Loucy (cell line): Measurements from ENCODE around the gene WNT9A.

ENCODE experiments used
- H2AFZ ChIP-seq: fragments of 200-600 bp; sonication (generic); 2 replicates; pipeline ENCODE4 v1.6.0; 2016; ENCODE audit warnings: antibody characterized with exemption, mild to moderate bottlenecking, low read length, moderate library complexity
- H3F3A ChIP-seq: fragments of 200-600 bp; 2 replicates; pipeline ENCODE4 v1.6.0; 2016; ENCODE audit warnings: antibody characterized with exemption, low read depth, mild to moderate bottlenecking
- H3K27me3 ChIP-seq: fragments of 200-600 bp; sonication (generic); 2 replicates; pipeline ENCODE4 v1.6.1; 2014; ENCODE audit warnings: low read length, mild to moderate bottlenecking; ENCODE audit not compliant: insufficient read depth, poor library complexity, severe bottlenecking
- H3K36me3 ChIP-seq: fragments of 200-600 bp; sonication (generic); 2 replicates; pipeline ENCODE4 v1.6.1; 2016; ENCODE audit warnings: low read length; ENCODE audit not compliant: insufficient read depth
- H3K4me1 ChIP-seq: fragments of 200-600 bp; sonication (generic); 2 replicates; pipeline ENCODE4 v1.5.1; 2014; ENCODE audit warnings: low read length, mild to moderate bottlenecking; ENCODE audit not compliant: insufficient read depth, poor library complexity, severe bottlenecking
- H3K4me2 ChIP-seq: fragments of 200-600 bp; sonication (generic); 2 replicates; pipeline ENCODE4 v1.6.0; 2014; ENCODE audit warnings: antibody characterized with exemption, low read length, low read depth, mild to moderate bottlenecking; ENCODE audit not compliant: poor library complexity, severe bottlenecking
- H3K4me3 ChIP-seq: fragments of 200-600 bp; sonication (generic); 2 replicates; pipeline ENCODE4 v1.5.1; 2014; ENCODE audit warnings: low read length, mild to moderate bottlenecking, mixed read lengths; ENCODE audit not compliant: poor library complexity, severe bottlenecking
- H3K79me2 ChIP-seq: fragments of 200-600 bp; sonication (generic); 2 replicates; pipeline ENCODE4 v1.6.1; 2014; ENCODE audit warnings: low read length; ENCODE audit not compliant: insufficient read depth
- H3K9ac ChIP-seq: fragments of 200-600 bp; sonication (generic); 2 replicates; pipeline ENCODE4 v1.6.0; 2014; ENCODE audit warnings: mild to moderate bottlenecking, low read depth, low read length, moderate library complexity; ENCODE audit not compliant: poor library complexity, severe bottlenecking
- H3K9me2 ChIP-seq: fragments of 200-600 bp; sonication (generic); replicated peaks from 2 replicates; pipeline ENCODE4 v1.6.1; 2016; ENCODE audit warnings: low read depth, low read length, mixed read lengths
- H3K9me3 ChIP-seq: fragments of 200-600 bp; sonication (generic); 2 replicates; pipeline ENCODE4 v1.6.1; 2014; ENCODE audit warnings: mild to moderate bottlenecking, antibody characterized with exemption, low read length, low read depth; ENCODE audit not compliant: insufficient read depth
- H4K20me1 ChIP-seq: fragments of 200-600 bp; sonication (generic); 2 replicates; pipeline ENCODE4 v1.6.0; 2014; ENCODE audit warnings: antibody characterized with exemption, low read length, mild to moderate bottlenecking; ENCODE audit not compliant: insufficient read depth, poor library complexity, severe bottlenecking
- CTCF ChIP-seq: fragments of 200-600 bp; sonication (generic); conservative IDR thresholded peaks from 2 replicates; pipeline ENCODE4 v1.5.1; 2014; ENCODE audit warnings: mild to moderate bottlenecking, antibody characterized with exemption, low read length
- EZH2phosphoT487 ChIP-seq: fragments of 200-600 bp; IDR thresholded peaks from 2 replicates; pipeline ENCODE4 v1.6.1; 2018; ENCODE audit warnings: antibody characterized with exemption, mild to moderate bottlenecking, moderate library complexity, borderline replicate concordance

Gene WNT9A

DNA sequence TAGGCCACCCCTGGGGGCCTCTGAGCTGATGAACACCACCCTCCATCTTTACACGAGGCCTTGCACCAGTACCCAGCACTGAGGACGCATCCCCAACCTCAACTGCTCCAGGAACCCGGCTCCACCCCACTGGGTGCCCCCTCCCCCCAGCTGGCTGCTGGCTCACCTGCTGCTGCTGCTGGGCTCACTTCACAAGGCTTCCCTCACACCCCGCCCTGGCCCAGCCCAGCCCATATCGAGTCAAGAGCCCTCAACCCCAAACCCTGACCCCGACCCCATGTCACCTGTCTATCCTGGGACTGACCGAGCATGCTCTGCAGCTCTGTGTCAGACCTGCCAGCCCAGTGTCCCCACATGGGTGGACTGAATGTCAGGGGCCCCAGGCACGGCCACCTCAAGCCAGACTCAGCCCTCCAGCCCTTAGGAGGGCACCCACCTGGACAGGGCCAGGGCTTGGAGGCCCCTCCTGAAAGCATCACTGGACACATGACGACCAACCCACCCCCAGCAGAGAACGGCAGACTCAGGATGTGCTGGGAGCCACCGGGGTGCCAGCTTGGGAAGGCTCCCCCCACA is 21.4 kb downstream of the WNT9A start:
- no peaks in the 10 kb centered on the region for H3K79me2 ChIP-seq
- H3F3A ChIP-seq = no peaks in the 10 kb centered on the region
- no peaks in the 10 kb centered on the region; the same call in 1 of the 2 replicates for H3K9me3 ChIP-seq
- no peaks in the 10 kb centered on the region for H4K20me1 ChIP-seq
- H3K4me3 ChIP-seq = no peak overlapping the region
- H3K9ac ChIP-seq = no peak overlapping the region
- no peaks in the 10 kb centered on the region for H3K27me3 ChIP-seq
- TF ChIP-seq EZH2phosphoT487 = no peak
- TF ChIP-seq CTCF = no peak
- H3K9me2 ChIP-seq = no peaks in the 10 kb centered on the region
- no peaks in the 10 kb centered on the region for H3K36me3 ChIP-seq
- H3K4me2 ChIP-seq = no peak overlapping the region
- H3K4me1 ChIP-seq = no peaks in the 10 kb centered on the region
- H2AFZ ChIP-seq = no peak overlapping the region

- Histone ChIP-seq H3K79me2 (no peaks in the 10 kb centered on the region), H3F3A (no peaks in the 10 kb centered on the region), H3K9ac (no peak overlapping the region), H3K4me3 (no peak overlapping the region), H3K36me3 (no peaks in the 10 kb centered on the region), H3K9me2 (no peaks in the 10 kb centered on the region), H3K27me3 (no peaks in the 10 kb centered on the region), H4K20me1 (no peaks in the 10 kb centered on the region), H3K4me1 (no peaks in the 10 kb centered on the region), H3K4me2 (no peak overlapping the region), H3K9me3 (no peaks in the 10 kb centered on the region; the same call in 1 of the 2 replicates), H2AFZ (no peak overlapping the region)
- no peak for TF ChIP-seq EZH2phosphoT487
- no peak for TF ChIP-seq CTCF
Observed at GRCh38 chr1:227925582-227926198, 22.0 kb downstream of the WNT9A start.

DNA sequence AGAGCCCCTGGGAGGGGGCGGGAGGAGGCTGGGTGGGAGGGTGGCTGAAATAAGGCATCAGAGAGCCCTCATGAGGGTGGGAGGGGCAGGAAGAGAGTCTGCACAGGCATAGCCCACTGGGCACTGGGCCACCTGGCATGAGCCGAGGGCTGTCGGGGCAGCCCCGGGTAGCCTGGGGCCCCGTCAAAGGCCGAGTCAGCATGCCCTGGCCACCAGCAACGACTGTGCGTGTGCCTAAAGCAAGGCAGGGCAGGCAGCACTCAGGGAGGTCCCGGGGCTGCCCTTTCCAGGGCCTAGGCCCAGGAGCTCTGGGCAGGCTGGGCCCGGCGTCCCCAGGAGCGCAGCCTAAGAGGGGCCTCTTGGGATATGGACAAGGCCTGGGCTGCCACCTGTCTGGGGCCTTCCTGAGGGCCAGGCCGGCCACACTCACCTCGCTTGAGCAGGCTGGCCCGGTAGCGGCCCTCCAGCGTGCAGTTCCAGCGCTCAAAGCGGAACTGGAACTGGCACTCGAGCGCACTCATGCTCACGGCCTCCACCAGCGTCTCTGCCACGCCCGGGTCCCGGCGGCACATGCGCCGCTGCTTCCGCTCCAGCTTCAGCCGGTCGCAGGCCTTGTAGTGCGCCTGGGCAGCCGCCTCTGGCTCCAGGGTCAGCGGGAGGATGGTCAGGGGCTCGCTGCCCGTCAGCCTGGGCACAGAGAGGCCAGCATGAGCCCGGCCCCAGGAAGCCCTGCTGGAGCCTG is 22.7 kb downstream of the WNT9A start:
- H3K36me3 ChIP-seq = no peaks in the 10 kb centered on the region
- H2AFZ ChIP-seq = no peak overlapping the region
- no peaks in the 10 kb centered on the region for H3K4me1 ChIP-seq
- no peaks in the 10 kb centered on the region for H3K9me2 ChIP-seq
- no peaks in the 10 kb centered on the region for H4K20me1 ChIP-seq
- H3K9ac ChIP-seq = no peak overlapping the region
- no peaks in the 10 kb centered on the region for H3K79me2 ChIP-seq
- no peak overlapping the region for H3K4me2 ChIP-seq
- no peaks in the 10 kb centered on the region for H3K27me3 ChIP-seq
- no peak overlapping the region for H3K4me3 ChIP-seq
- H3K9me3 ChIP-seq = no peaks in the 10 kb centered on the region; the same call in 1 of the 2 replicates
- H3F3A ChIP-seq = no peaks in the 10 kb centered on the region
- TF ChIP-seq EZH2phosphoT487 = no peak
- no peak for TF ChIP-seq CTCF
